Measurements from ENCODE around the gene SCN1A. TPM values are rescaled to one million over a fixed set of nuclear protein-coding genes. Genes with fewer than 3 reads are reported as not detected.
"Not testable (repeated sequence)": the region's sequence is repeated elsewhere in the genome, so short reads cannot be mapped to it uniquely, and the experiment has no call there.

SCN1A gene
- total RNA-seq, 4 donors from 2014 or later, result not detected

GRCh38 chr2:166147883-166148282 is 20.1 kb upstream of the SCN1A start:
- in situ Hi-C loops (cut with MboI; ENCODE audit: low sequenced_read_pairs in 4 of 4) (loop anchor here in 2 of 4 donors (25.0 kb wide), 1 partner anchor 186 kb away; the partner anchor contains the start of gene TTC21B (in 2 of the 2)), intact Hi-C loops (cut with DNase I; ENCODE audit: low total_unique reads) (no loop called here)
- H3K4me1 ChIP-seq, result no peaks in the 10 kb centered on the region
- ATAC-seq (no peak), DNase-seq (no peak)
- TF ChIP-seq POLR2A (IDR thresholded peaks at IDR 0.05) (no peak), CTCF (IDR thresholded peaks at IDR 0.05 in 4 of 5, conservative IDR thresholded peaks at IDR 0.05 in 1 of 5) (no peak)
- H3K27ac ChIP-seq, result no peak overlapping the region
- H3K36me3 ChIP-seq, result no peaks in the 10 kb centered on the region
- H3K27me3 ChIP-seq, result no peaks in the 10 kb centered on the region
- no peaks in the 10 kb centered on the region for H3K9me3 ChIP-seq
- no peak overlapping the region for H3K4me3 ChIP-seq

DNA sequence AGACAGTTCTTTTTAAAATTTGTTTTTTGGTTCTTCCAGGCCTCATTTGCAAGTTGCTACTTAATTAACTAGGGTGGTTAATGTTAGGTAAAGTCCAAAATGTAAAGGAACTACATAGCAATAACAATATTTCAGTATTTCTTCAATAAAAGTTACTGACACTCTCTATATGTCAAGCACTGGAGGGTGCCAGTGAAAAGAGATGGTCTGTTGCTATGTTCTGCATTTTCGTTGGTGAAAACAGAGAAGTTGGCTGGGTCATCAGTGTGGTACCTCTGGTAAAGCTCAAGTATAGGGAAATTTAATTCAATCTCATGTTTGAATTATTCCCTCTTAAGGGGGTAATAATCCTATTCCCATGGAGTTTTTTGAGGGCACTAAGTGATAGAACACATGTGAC is 16.3 kb upstream of the SCN1A start:
- TF ChIP-seq CTCF (IDR thresholded peaks at IDR 0.05 in 4 of 5, conservative IDR thresholded peaks at IDR 0.05 in 1 of 5) (no peak), POLR2A (IDR thresholded peaks at IDR 0.05) (no peak)
- intact Hi-C loops (cut with DNase I; ENCODE audit: low total_unique reads), result no loop called here
- DNase-seq, result no peak
- Histone ChIP-seq H3K4me1 (no peaks in the 10 kb centered on the region), H3K36me3 (no peaks in the 10 kb centered on the region), H3K4me3 (no peak overlapping the region), H3K27me3 (no peaks in the 10 kb centered on the region), H3K27ac (no peak overlapping the region), H3K9me3 (no peaks in the 10 kb centered on the region)
- ATAC-seq, result no peak
- in situ Hi-C loops (cut with MboI; ENCODE audit: low sequenced_read_pairs in 4 of 4), result loop anchor here in 2 of 4 donors (25.0 kb wide), 1 partner anchor 182 kb away; the partner anchor contains the start of gene TTC21B (in 2 of the 2)

GRCh38 chr2:166140932-166141331 is 13.1 kb upstream of the SCN1A start:
- H3K4me3 ChIP-seq, result no peak overlapping the region
- ATAC-seq (no peak), DNase-seq (no peak)
- no peaks in the 10 kb centered on the region for H3K36me3 ChIP-seq
- no peaks in the 10 kb centered on the region for H3K27me3 ChIP-seq
- H3K4me1 ChIP-seq, result no peaks in the 10 kb centered on the region
- H3K9me3 ChIP-seq, result no peaks in the 10 kb centered on the region
- TF ChIP-seq POLR2A (IDR thresholded peaks at IDR 0.05) (no peak), CTCF (IDR thresholded peaks at IDR 0.05 in 4 of 5, conservative IDR thresholded peaks at IDR 0.05 in 1 of 5) (no peak)
- H3K27ac ChIP-seq, result no peak overlapping the region
- intact Hi-C loops (cut with DNase I; ENCODE audit: low total_unique reads) (no loop called here), in situ Hi-C loops (cut with MboI; ENCODE audit: low sequenced_read_pairs in 4 of 4) (loop anchor here in 2 of 4 donors (25.0 kb wide), 1 partner anchor 179 kb away; the partner anchor contains the start of gene TTC21B (in 2 of the 2))

- Histone ChIP-seq H3K4me1 (no peaks in the 10 kb centered on the region), H3K27ac (no peak overlapping the region), H3K27me3 (no peaks in the 10 kb centered on the region), H3K4me3 (no peak overlapping the region), H3K9me3 (no peaks in the 10 kb centered on the region), H3K36me3 (no peaks in the 10 kb centered on the region)
- in situ Hi-C loops (cut with MboI; ENCODE audit: low sequenced_read_pairs in 4 of 4), result loop anchor here in 2 of 4 donors (25.0 kb wide), 1 partner anchor 178 kb away; the partner anchor contains the start of gene TTC21B (in 2 of the 2)
- intact Hi-C loops (cut with DNase I; ENCODE audit: low total_unique reads), result no loop called here
- TF ChIP-seq CTCF (IDR thresholded peaks at IDR 0.05 in 4 of 5, conservative IDR thresholded peaks at IDR 0.05 in 1 of 5) (no peak), POLR2A (IDR thresholded peaks at IDR 0.05) (no peak)
- no peak for DNase-seq
- ATAC-seq, result no peak
These were observed 12.7 kb upstream of the SCN1A start for GRCh38 chr2:166140475-166140874.

- H3K36me3 ChIP-seq; H3K4me1 ChIP-seq; H3K9me3 ChIP-seq; intact Hi-C loops (cut with DNase I; ENCODE audit: low total_unique reads); H3K27me3 ChIP-seq; H3K27ac ChIP-seq; H3K4me3 ChIP-seq; DNase-seq; ATAC-seq: not testable (repeated sequence)
- in situ Hi-C loops (cut with MboI; ENCODE audit: low sequenced_read_pairs in 4 of 4), result loop anchor here in 2 of 4 donors (25.0 kb wide), 1 partner anchor 177 kb away; the partner anchor contains the start of gene TTC21B (in 2 of the 2)
These were observed 11.7 kb upstream of the SCN1A start for GRCh38 chr2:166139479-166139878.

Measured in gastrocnemius medialis (tissue), 4 donors.